ENCODE results near the gene CHD1.

The CHD1 gene

DNA sequence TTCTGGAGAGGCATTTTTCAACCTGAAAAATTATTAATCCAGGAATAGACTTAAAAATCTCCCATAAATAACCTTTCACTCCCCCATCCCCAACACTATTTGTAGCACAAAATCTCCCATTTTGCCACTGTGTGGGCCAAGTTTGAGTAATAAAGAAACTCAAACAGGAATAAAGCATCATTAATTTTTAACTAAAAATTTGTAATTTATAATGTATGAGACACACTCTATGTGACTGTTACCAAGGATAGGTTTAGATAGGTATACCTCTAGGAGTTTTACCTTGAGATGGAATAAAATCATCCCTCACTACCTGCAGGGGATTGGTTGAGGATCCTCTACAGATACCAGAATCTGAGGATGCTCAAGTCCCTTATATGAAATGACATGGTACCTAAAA is 30.1 kb downstream of the CHD1 start:
- DNase-seq (no peak), ATAC-seq (no peak)

DNA sequence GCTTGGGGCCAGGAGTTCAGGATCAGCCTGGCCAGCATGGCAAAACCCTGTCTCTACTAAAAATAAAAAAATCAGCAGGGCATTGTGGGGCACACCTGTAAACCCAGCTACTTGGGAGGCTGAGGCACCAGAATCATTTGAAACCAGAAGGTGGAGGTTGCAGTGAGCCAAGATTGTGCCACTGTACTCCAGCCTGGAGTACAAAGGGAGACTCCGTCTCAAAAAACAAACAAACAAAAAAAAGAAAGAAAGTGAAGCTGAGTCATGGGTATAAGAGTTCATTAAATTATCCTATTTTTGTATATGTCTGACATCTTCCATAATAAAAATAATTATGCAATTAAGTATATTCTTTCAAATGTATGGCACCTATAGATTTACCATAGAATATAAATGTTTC is 37.2 kb downstream of the CHD1 start:
- ATAC-seq (no peak), DNase-seq (no peak)

DNA sequence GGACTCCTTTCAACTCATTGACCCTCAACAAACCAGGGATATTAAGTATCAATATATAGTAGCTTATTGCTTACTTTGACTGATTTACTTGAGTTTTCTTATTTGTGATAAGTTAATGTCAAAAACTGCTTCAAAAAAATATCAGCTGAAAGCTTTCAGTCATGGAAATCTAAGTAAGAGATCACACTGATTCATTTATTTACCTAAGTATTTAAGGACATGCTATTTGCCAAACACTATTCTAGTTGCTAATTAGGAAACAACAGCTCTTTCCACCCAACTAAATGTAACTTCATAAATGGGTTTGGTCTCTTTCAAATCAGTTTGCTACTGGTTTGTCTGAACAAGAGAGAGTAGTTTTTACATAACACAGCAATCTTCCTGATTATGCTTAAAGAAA is 48.2 kb downstream of the CHD1 start:
- DNase-seq = no peak
- no peak for ATAC-seq

DNA sequence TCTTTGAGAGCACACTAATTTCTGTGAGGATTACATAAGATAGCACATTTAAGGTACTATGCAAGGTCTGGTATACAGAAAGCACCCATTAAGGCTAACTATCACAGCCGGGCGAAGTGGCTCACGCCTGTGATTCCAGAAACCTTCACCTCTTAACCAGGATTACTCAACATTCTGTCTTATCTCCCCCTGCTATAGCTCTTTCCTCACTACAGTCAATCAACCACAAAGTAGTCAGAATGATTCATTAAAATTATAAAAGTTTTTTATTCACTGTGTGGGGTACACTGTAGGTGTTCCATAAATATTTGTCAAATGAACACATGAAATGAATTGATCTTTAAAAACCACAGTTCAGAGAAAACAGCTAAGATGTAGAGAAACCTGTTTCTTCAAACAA is 48.7 kb downstream of the CHD1 start:
- ATAC-seq (peak; percentile 89), DNase-seq (no peak)

DNA sequence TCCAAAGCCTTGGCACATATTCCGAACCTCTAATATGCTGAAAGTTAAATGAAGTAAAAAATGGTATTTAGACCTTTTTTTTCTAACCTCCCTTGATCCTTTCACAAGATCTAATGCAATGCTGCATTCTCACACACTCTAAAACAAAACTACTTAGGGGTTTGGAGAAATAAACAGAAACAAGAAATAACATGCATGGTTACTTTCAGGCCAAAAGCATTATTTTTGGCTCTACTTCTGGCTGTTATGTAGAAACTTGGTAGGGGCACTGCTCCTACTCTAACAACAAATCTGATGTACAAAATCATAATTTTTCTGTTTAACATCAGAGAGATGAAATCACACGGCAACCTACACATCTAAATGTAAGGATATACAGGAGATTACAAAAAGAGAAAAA is 51.2 kb downstream of the CHD1 start:
- ATAC-seq (no peak), DNase-seq (no peak)

DNA sequence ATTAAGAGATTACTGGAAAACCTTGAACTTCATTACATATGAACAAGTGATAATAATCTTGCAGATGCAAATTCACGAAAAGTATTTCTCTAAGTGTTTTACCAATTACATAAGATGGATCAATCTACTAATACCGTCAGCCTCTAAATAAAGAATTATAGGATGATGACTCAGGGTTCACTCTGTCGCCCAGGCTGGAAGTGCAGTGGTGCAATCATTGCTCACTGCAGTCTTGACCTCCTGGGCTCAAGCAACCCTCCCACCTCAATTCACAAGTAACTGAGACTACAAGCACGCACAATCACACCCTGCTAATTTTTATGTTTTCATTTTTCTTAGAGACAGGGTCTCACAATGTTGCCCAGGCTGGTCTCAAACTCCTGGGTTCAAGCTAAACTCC is 56.1 kb downstream of the CHD1 start:
- DNase-seq = no peak

DNA sequence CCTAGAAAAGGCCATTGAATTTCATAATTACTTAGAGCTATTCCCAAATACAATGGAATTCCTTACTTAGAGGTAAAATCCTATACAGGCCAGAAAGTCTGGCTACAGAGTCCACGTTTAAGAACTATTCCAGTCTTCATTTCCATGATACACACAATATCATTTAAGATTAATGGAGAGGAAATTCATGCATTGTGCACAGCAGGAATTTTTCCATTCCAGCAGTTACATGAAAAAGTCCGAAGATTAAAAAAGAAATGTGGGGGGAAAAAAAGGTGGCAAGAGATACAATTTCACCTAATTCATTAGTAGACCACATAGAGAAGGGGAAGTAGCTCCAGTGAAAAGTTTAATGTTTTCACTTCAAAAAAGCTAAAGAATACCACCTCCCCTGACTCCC is 63.1 kb downstream of the CHD1 start:
- ATAC-seq (no peak), DNase-seq (no peak)

More for the DNA sequence above, 56.1 kb downstream of the CHD1 start:
- ATAC-seq = no peak

DNA sequence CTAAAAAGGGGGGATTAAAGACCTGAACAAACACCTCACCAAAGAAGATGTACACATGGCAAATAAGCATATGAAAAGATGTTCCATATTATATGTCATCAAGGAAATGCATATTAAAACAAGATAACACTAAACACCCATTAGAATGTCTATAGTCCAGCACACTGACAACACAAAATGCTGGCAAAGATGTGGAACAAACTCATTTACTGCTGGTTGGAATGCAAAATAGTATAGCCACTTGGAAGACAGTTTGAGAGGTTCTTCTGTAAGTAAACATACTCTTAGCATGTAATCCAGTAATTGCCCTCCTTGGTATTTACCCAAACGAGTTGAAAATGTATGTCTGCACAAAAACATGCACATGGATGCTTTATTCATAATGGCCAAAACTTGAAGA is 81.8 kb downstream of the CHD1 start:
- DNase-seq = no peak
- no peak for ATAC-seq

DNA sequence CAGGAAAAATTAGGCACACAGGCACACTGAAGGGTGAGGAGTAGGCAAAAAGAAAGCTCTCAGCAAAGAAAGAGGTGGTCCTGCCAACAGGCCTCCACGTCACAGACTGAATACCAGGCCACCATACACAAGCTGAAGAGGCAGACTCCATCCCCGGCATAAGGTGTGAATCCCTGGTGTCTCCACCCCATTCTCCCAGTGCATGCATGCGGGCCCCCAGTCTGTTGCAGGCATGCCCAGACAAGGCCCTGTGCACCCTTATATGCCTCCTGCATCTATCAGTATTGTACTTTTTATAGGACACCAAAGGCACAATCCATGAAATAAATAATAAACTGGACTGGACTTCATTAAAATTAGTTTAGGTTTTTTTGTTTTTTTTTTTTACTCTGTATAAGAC is 82.3 kb downstream of the CHD1 start:
- DNase-seq (no peak), ATAC-seq (no peak)

DNA sequence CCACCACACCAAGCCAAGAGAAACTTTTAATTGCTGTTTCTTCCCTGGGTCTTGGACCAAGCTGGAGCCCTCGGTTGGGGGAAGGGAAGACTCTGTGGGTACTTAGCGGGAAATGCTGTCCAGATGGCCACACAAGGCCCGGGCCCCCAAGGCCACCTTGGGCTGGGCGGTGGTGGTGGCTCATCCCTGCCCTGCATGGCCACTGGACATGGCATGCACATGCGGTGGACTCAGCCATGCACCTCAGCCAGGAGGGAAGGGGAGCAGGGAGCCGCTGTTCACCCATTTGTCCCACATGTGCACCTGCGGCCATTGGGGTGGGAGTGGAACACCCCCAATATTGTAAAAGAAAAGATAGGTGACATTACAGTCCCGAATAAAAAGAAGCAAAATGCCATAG is 82.9 kb downstream of the CHD1 start:
- ATAC-seq (no peak), DNase-seq (no peak)

DNA sequence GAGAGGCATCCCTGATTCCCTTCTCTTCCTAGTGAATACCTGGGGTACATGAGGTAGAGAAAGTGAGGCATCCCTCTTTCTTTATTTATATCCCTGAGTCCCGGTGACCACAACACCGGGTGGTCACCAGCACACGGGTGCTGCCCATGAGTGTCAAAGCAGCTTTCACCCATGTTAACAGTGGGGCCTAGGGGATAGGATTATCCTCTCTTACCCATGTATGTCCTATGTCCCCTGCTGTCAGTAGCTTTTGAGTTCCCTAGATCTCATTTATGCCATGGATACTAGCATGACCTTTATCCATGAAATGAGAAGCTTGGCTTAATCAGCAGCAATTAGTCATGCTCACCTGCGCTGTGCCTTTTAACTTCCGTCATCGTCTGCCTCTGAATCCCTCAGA is 83.9 kb downstream of the CHD1 start:
- no peak for ATAC-seq

DNA sequence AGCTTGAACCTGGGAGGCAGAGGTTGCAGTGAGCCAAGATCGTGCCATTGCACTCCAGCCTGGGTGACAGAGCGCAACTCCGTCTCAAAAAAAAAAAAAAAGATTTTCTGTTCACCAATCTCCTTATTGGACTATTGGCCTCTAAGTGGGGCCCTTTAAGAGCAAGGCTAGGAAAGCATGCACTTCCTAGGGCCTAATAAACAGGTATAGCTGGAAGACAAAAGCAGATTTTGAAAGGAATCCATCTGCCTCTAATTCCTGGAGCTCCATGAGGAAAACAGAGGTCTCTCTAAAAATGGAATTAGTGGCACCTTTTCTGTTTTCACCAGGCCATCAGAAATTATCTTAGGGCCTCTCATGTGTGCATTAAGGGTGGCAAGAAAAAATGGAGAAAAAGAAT is 85.3 kb downstream of the CHD1 start:
- DNase-seq = no peak
- no peak for ATAC-seq

More for the DNA sequence above, 83.9 kb downstream of the CHD1 start:
- no peak for DNase-seq

DNA sequence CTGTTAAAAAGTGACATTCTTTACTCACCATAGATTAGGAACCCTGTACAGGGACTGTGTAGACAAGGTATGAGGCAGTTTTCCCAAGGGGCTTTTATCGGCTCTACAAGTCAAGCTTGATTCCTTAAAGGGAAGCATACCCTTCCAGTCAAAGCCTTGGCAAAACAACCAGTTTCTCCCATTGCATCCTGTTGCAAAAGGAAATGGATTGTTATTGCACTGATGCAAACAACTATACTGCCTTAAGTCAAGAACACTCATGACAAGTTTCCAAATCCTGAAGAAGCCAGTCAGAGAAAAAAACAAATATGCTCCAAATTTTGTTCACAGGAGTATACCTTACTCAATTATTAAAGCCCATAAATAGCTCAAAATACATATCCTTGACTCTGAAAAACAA is 87.9 kb downstream of the CHD1 start:
- DNase-seq (no peak), ATAC-seq (no peak)

DNA sequence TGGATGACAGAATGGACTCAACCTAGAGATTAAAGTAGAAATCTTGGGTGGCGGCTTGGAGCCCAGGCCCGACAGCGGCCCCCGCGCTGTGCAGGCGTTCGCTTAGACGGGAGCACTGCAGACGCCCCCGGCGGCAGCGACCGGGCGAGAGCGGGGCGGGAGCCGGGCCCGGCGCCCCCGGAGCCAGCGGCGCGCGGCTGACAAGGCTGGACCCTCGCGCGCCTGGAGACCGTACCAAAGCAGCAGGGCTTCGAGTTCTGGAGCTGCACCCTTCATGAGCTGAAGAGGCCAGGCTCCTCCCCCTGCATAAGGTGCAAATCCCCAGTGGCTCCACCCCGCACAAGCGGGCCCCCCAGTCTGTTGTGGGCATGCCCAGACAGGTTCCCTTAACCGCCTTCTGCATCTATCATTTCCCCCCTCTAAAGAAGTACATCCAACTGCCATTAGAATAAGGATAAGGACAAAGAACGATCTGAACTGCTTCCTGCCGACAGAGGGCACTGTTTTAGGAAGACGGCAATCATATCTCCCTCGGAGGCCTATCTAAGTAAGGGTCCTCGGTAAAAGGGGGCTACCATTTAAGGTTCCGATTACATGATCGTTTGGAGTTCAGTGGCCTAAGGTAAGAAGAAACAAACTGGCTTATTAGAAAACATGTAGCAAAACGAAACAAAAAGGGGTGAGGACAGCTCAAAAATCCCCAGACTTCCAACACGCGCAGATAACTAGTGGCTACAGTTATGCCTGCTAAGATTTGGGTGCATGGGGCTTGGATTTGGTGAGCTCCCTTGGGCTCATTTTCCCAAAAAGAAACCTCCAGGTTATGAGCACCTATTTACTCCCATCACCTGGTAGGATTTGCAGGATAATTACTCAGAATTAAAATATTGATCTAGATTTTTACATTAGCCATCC is 89.1 kb downstream of the CHD1 start:
- peak; percentile 32 for ATAC-seq
- DNase-seq = peak; percentile 22

DNA sequence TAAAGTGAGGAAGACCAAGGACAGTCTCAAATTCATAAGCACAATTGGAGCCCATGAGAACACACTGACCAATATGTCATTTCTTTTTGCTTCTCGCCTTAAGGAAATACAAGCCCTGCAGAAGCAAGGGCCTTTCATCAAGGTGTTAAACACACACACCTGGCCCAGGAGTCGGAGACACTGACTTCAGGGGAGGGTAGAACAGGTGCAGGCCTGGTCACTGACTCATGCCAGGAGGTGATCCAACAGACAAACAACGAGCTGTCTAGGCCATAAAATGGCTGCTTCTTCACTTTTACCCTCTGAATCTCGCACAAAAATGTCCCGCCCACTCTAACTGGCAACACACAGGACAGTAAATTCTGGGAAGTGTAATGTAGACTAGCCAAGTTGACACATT is 92.6 kb downstream of the CHD1 start:
- DNase-seq (no peak), ATAC-seq (no peak)

DNA sequence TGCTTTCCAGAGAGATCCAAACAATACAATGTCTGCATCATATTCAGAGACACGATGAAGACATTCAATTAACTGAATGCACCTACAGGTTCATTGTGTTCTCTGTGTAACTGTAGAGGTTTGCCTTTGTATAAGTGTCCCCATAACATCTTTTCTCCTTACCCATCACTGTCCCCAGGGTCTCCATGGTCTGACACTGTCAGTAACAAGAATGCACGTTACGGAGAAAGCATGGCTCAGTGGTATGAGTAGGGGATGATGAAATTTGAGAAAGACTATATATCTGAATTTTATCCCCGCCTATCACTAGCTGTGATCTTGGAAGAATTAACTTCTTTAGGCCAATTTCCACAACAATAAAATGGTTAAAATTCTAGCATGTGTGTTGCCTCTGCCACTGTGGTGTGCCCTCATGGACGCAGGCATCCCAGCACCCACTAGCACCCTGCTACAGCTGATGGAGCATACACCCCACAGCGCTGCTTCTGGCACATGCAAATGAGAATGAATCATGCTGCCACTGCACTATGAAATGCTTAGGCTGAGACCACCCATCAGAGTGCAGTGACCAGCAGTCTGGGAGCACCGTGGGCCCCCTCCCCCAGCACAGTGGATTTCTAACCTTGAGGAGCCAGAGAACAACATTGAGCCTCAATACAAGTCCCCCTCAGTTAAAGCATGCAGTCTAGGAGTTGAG is 101.1 kb downstream of the CHD1 start:
- DNase-seq = no peak

DNA sequence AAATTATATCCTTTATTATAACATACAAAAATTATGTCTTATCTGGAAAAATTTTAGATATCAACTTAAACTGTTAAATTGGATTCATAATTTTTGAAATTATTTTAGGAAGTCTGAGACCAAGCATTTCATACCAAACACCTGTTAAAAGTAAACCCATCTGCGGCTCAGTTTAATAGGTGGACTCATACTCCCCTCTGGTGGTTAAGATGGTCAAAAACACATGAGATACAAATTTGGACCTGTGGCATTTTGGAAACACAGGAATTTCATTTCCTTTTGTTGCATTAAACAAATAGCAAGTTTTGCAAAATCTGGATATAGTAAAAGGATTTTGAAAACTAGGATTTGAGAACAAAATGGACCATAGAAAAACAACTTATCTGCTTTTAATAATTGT is 101.6 kb downstream of the CHD1 start:
- DNase-seq = no peak
- no peak for ATAC-seq

More for the DNA sequence above, 101.1 kb downstream of the CHD1 start:
- no peak for ATAC-seq

DNA sequence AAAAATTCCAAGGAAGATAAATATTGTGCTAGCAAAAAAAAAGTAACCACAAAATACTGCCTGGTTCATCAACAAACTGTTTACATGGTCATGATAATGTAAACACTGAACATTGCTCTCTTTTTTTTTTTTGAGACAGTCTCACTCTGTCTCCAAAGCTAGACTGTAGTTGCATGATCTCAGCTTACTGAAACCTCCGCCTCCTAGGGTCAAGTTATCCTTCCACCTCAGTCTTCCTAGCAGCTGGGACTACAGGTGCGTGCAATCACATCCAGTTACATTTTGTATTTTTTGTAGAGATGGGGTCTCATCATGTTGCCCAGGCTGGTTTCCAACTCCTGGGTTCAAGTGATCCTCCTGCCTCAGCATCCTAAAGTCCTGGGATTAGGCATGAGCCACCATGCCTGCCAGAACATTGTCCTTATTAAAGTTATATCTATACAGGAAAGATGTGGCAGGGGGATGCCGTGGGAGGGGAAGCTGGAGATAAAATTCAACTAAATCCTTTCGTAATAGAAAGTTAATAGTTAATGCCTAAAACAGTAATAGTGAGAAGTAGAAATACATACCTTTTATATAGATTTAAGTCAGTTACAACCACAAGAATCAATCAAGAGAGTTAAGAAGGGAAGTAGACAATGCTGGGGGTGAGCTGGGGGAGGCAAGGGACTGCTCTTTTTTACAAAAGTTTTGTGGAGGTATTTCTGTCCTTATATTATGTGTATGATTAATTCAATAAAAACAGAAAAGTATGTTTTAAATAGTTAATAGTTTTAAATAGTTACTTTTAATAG is 103.0 kb downstream of the CHD1 start:
- ATAC-seq (no peak), DNase-seq (no peak)

DNA sequence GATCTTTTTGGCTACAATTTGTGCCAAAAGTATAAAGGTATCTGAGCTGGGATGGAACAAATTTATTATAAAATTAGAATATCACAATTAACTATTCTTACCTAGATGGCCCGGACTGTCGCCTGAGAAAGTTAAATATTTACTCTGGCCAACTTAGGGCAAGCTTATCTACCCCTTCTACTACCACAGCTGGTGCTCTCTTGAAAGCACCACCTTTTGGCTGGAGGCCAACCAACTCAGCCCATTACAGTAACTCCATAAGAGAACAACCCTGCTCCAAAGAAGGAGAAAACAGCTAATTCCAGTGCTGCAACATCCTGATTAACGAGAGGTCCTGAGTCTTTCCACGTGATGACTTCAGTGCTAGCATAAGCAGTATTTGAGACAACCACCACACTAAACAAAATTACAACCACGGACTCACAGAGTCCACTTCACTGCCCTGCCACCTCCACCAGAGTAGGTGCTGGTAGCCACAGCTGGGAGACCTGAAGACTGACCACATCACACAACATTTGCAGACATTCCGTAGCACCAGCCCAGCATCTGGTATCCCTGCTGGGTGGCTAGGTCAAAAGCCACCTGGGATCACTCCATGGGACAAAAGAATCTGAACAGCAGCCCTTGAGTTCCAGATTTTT is 112.1 kb downstream of the CHD1 start:
- ATAC-seq = no peak
- no peak for DNase-seq

DNA sequence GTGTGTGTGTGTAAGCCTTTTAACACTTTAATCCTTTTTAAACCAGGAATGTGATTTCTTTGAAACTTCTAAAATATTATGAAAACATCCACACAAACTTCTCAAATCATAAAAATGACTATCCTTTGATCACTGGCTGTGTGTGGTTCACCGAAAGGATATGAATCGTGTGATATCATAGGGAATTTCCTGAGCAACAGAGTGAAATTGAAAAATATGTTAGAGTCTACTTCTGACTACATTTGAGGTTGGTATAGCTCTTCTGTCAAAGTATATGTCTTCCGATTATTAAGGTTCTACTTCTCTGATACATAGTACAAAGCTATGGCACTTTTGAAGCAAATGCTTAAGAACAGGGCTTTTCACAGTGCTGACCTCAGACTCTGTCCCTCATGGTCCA is 115.1 kb downstream of the CHD1 start:
- peak; percentile 32 for ATAC-seq

DNA sequence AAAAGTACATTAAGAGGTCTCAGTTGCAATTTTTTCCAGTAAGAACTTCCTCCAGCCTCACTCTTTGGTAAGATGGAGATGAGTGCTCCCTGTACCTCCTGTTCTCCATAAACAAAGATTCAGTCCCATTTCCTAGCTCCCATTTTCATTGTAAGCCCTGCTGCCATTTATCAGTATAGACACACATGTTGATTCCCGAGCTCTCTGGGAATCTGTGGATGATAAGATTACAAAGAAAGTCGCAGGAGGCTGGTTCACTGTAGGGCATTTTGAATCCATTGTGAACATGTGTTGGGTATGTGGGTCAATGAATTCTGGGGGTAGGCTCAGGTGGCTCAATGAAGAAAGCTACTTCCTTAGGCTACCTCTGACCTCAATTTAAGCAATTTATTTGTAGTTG is 118.6 kb downstream of the CHD1 start:
- no peak for ATAC-seq

More for the DNA sequence above, 115.1 kb downstream of the CHD1 start:
- DNase-seq = no peak

DNA sequence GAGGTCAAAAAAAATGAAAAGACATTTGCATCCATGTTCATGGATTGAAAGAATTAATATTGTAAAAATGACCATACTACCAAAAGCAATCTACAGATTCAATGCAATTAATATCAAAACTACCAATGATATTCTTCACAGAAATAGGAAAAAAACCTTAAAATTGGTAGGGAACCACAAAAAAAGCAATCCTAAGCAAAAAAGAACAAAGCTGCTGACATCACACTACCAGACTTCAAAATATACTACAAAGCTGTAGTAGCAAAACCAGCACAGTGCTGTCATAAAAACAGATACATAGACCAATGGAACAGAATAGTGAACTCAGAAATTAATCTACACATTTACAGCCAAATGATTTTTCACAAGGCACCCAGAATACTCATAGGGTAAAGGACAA is 121.0 kb downstream of the CHD1 start:
- DNase-seq (no peak), ATAC-seq (no peak)

More for the DNA sequence above, 118.6 kb downstream of the CHD1 start:
- no peak for DNase-seq
